Naive thymus-derived CD8-positive, alpha-beta T cell (primary cell): ENCODE results near the gene STAT5B. TPM values are rescaled to one million over a fixed set of nuclear protein-coding genes. Genes with fewer than 3 reads are reported as not detected.
"Not testable (repeated sequence)": the region's sequence is repeated elsewhere in the genome, so short reads cannot be mapped to it uniquely, and the experiment has no call there.

ENCODE experiments used
- ATAC-seq, 2 donors: fragments of 150-1000 bp; cut with Tn5 transposase in 1 of 2; sonication (Bioruptor Pico), chemical (Tn5 transposase) in 1 of 2; 1 replicate in 1 of 2; 2 replicates in 1 of 2; pipeline ENCODE4 v1.10.0; 2021; ENCODE audit warnings: mild to moderate bottlenecking in 2 of 2, moderate library complexity in 2 of 2
- POLR2A ChIA-PET: fragments of 350-600 bp; sonication (Branson Sonifier 250); formaldehyde crosslinking; loops from one replicate; lab custom pipeline; 2021; ENCODE audit warnings: antibody characterized with exemption; lab: Charles Lee
- DNase-seq, 10 donors: peaks; one replicate each; pipeline versions ENCODE4 v3.0.0 to v3.0.0-alpha.2; 2020 to 2022
- H3K27ac Mint-ChIP-seq, 10 donors: one replicate each; pipeline ENCODE4 v1.8.0; 2020 to 2022; ENCODE audit warnings: mild to moderate bottlenecking in 10 of 10, mixed read lengths in 10 of 10, moderate library complexity in 4 of 10, inconsistent platforms in 1 of 10
- H3K27me3 Mint-ChIP-seq, 5 donors: one replicate each; pipeline ENCODE4 v1.8.0; 2021 to 2022; ENCODE audit warnings: mixed read lengths in 5 of 5
- H3K36me3 Mint-ChIP-seq, 3 donors: one replicate each; pipeline ENCODE4 v1.8.0; 2020 to 2022; ENCODE audit warnings: mixed read lengths in 3 of 3, mild to moderate bottlenecking in 2 of 3, inconsistent platforms in 1 of 3
- H3K4me1 Mint-ChIP-seq, 4 donors: one replicate each; pipeline ENCODE4 v1.8.0; 2021 to 2022; ENCODE audit warnings: mixed read lengths in 4 of 4
- H3K4me3 Mint-ChIP-seq, 10 donors: one replicate each; pipeline ENCODE4 v1.8.0; 2020 to 2022; ENCODE audit warnings: mild to moderate bottlenecking in 10 of 10, mixed read lengths in 10 of 10, moderate library complexity in 6 of 10, inconsistent platforms in 1 of 10
- H3K9me3 Mint-ChIP-seq, 9 donors: one replicate each; pipeline ENCODE4 v1.8.0; 2020 to 2022; ENCODE audit warnings: mixed read lengths in 9 of 9, mild to moderate bottlenecking in 3 of 9, inconsistent platforms in 1 of 9, moderate library complexity in 1 of 9
- polyA plus RNA-seq, 3 donors: library from polyadenylated mRNA; unstranded; fragments of 300-500 nt; fragmentation: Illumina TruSeq; gene quantifications; one replicate each; pipeline ENCODE4 v1.2.3, GENCODE V29; 2021
- total RNA-seq, 8 experiments: library from RNA in 2 of 8; stranded (reverse) in 2 of 8; gene quantifications; one replicate each; pipeline ENCODE4 v1.2.3 and lab custom pipeline; 2021 to 2026

The STAT5B gene
- total and polyA plus RNA-seq, 5 experiments from 2014 or later = 66.3 to 149 (median 94.0) TPM

DNA sequence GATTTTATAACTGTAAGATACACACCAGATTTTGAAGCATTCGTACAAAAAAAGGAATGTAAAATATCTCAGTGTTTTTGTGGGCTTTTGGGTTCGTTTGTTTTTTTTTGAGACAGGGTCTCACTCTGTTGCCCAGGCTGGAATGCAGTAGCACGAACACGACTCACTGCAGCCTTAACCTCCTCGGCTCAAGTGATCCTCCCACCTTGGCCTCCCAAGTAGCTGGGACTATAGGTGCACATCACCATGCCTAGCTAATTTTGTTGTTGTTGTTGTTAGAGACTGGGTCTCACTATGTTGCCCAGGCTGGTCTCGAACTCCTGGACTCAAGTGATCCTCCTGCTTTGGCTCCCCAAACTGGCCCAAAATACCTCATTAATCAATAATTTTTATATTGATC is 15.9 kb downstream of the STAT5B start:
- DNase-seq (no peak), ATAC-seq (no peak)
- peak overlapping the region in 4 of 10 donors; percentile 58 to 69 (median 60) for H3K27ac Mint-ChIP-seq
- POLR2A ChIA-PET = interaction anchor here (0.7 to 1.4 kb wide), 3 partner anchors 9 to 12 kb away, joined by 3 to 5 read pairs (median 4); no protein-coding TSS in a partner anchor
- no peak overlapping the region for H3K4me3 Mint-ChIP-seq
- H3K36me3 Mint-ChIP-seq = peaks cover 0 to 2% (median 1%) of the 10 kb centered on the region in 3 donors
- peaks cover 7 to 44% (median 33%) of the 10 kb centered on the region in 4 donors for H3K4me1 Mint-ChIP-seq
- no peaks in the 10 kb centered on the region for H3K9me3 Mint-ChIP-seq
- H3K27me3 Mint-ChIP-seq = no peaks in the 10 kb centered on the region

- DNase-seq (no peak), ATAC-seq (no peak)
- Mint-ChIP-seq H3K36me3 (peaks cover 0 to 2% (median 0%) of the 10 kb centered on the region in 3 donors), H3K27me3 (no peaks in the 10 kb centered on the region), H3K4me3 (no peak overlapping the region), H3K27ac (peak overlapping the region; percentile 3 to 82 (median 42)), H3K4me1 (peaks cover 18 to 66% (median 57%) of the 10 kb centered on the region in 4 donors), H3K9me3 (no peaks in the 10 kb centered on the region)
- POLR2A ChIA-PET = no interaction called here
Observed at GRCh38 chr17:42255445-42255844, 20.7 kb downstream of the STAT5B start.

- POLR2A ChIA-PET = interaction anchor here (0.5 to 2.2 kb wide), 2 partner anchors 35 to 547 kb away, joined by 3 to 9 read pairs; partner anchors contain the start of gene STAT5A
- peaks cover 24 to 67% (median 62%) of the 10 kb centered on the region in 4 donors for H3K4me1 Mint-ChIP-seq
- no peak overlapping the region for H3K4me3 Mint-ChIP-seq
- peaks cover 0 to 2% (median 0%) of the 10 kb centered on the region in 3 donors for H3K36me3 Mint-ChIP-seq
- ATAC-seq = no peak
- no peak for DNase-seq
- H3K9me3 Mint-ChIP-seq = no peaks in the 10 kb centered on the region
- peak overlapping the region; percentile 28 to 97 (median 84) for H3K27ac Mint-ChIP-seq
- no peaks in the 10 kb centered on the region for H3K27me3 Mint-ChIP-seq
Observed at GRCh38 chr17:42253578-42253977, 22.6 kb downstream of the STAT5B start.

- POLR2A ChIA-PET = interaction anchor here (0.5 to 2.2 kb wide), 2 partner anchors 36 to 546 kb away, joined by 3 to 9 read pairs; partner anchors contain the start of gene STAT5A
- ATAC-seq = no peak
- Mint-ChIP-seq H3K9me3 (no peaks in the 10 kb centered on the region), H3K27me3 (no peaks in the 10 kb centered on the region), H3K36me3 (peaks cover 0 to 2% (median 0%) of the 10 kb centered on the region in 3 donors), H3K4me1 (peaks cover 24 to 72% (median 66%) of the 10 kb centered on the region in 4 donors), H3K27ac (peak overlapping the region; percentile 79 to 97 (median 85)), H3K4me3 (no peak overlapping the region)
- DNase-seq = no peak
Observed at GRCh38 chr17:42252597-42253550, 23.3 kb downstream of the STAT5B start.

GRCh38 chr17:42251115-42251514 is 25.1 kb downstream of the STAT5B start:
- no peaks in the 10 kb centered on the region for H3K9me3 Mint-ChIP-seq
- ATAC-seq (no peak), DNase-seq (no peak)
- peaks cover 32 to 78% (median 72%) of the 10 kb centered on the region in 4 donors for H3K4me1 Mint-ChIP-seq
- peaks cover 0 to under 1% (median 0%) of the 10 kb centered on the region in 3 donors for H3K36me3 Mint-ChIP-seq
- H3K27ac Mint-ChIP-seq = peak overlapping the region; percentile 96 to 100 (median 98)
- H3K4me3 Mint-ChIP-seq = no peak overlapping the region
- H3K27me3 Mint-ChIP-seq = no peaks in the 10 kb centered on the region
- POLR2A ChIA-PET = interaction anchor here (0.6 to 6.2 kb wide), 10 partner anchors 8 to 1716 kb away, joined by 3 to 142 read pairs (median 3); partner anchors contain the start of genes NAGLU, STAT3, STAT5A and STAT5B

- peaks cover 0 to 2% (median 0%) of the 10 kb centered on the region in 3 donors for H3K36me3 Mint-ChIP-seq
- POLR2A ChIA-PET = interaction anchor here (0.6 to 6.2 kb wide), 17 partner anchors 9 to 570 kb away, joined by 3 to 142 read pairs (median 4); partner anchors contain the start of genes GHDC, NAGLU, STAT5A and STAT5B
- peak; percentile 64 for ATAC-seq
- peak overlapping the region; percentile 96 to 100 (median 98) for H3K27ac Mint-ChIP-seq
- no peaks in the 10 kb centered on the region for H3K9me3 Mint-ChIP-seq
- DNase-seq = peak in 8 of 10 donors; percentile 37 to 81 (median 69)
- no peaks in the 10 kb centered on the region for H3K27me3 Mint-ChIP-seq
- H3K4me3 Mint-ChIP-seq = peak overlapping the region; percentile 75 to 96 (median 90)
- H3K4me1 Mint-ChIP-seq = peaks cover 27 to 74% (median 65%) of the 10 kb centered on the region in 4 donors
Observed at GRCh38 chr17:42249681-42250446, 26.3 kb downstream of the STAT5B start.

DNA sequence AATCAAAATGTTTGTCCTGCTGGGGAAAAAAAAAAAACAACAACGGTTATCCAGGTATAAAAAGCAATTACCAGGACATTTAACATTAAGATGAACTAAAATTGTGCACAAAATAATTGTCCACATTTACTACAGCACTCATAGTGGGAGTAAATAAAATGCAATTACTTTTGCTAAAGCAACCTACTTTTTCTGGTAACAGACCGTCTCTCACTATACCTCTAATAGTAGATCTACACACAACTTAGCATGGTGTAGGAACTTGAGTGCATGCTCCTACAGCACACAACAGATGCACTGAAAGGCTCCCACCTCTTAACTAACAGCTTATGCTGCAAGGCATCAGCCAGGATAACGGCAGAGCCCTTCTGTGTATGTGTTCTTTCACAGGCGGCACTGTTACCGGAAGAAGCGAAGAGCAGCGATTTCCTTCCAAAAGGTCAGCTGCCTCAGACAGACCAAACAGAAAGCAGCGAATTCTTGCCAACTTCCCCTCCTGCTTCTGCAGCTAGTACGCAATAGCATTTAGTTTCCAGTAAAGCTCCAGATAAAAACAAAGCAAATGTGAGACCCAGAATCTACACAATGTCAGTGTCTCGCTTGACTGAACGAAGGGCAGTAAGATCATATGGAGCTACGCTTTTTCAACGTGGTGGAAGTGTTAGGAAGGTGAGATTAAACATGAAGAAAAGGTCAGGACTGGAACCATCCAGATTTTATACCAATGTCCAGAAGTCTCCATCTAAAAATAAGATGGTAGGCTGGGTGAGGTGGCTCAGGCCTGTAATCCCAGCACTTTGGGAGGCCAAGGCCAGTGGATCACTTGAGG is 27.6 kb downstream of the STAT5B start:
- peak; percentile 85 to 91 for ATAC-seq
- Mint-ChIP-seq H3K27me3 (no peaks in the 10 kb centered on the region), H3K27ac (peak overlapping the region; percentile 96 to 100 (median 98)), H3K9me3 (no peaks in the 10 kb centered on the region), H3K4me3 (peak overlapping the region; percentile 75 to 96 (median 90)), H3K36me3 (peaks cover 0 to 2% (median 0%) of the 10 kb centered on the region in 3 donors), H3K4me1 (peaks cover 28 to 74% (median 64%) of the 10 kb centered on the region in 4 donors)
- DNase-seq = peak; percentile 50 to 92 (median 80)
- POLR2A ChIA-PET = interaction anchor here (0.5 to 6.2 kb wide), 32 partner anchors 9 to 490 kb away, joined by 3 to 142 read pairs (median 4); partner anchors contain the start of genes GHDC, NAGLU, NKIRAS2 and PSMC3IP

DNA sequence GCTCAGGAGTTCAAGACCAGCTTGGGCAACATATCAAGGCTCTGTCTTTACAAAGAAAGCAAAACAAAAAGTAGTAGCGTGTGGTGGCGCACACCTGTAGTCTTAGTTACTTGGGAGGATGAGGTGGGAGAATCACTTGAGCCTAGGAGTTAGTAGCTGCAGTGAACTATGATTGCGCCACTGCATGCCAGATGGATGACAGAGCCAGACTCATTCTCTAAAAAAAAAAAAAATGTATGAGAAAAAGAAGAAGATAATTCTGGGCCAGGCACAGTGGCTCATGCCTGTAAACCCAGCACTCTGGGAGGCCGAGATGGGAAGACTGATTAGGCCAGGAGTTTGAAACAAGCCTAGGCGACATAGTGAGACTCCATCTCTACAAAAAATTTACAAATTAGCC is 28.5 kb downstream of the STAT5B start:
- ATAC-seq (no peak), DNase-seq (no peak)
- no peaks in the 10 kb centered on the region for H3K27me3 Mint-ChIP-seq
- H3K4me1 Mint-ChIP-seq = peaks cover 21 to 69% (median 60%) of the 10 kb centered on the region in 4 donors
- H3K36me3 Mint-ChIP-seq = peaks cover 0 to 2% (median 0%) of the 10 kb centered on the region in 3 donors
- H3K4me3 Mint-ChIP-seq = peak overlapping the region in 9 of 10 donors; percentile 47 to 96 (median 87)
- peak overlapping the region; percentile 96 to 100 (median 98) for H3K27ac Mint-ChIP-seq
- H3K9me3 Mint-ChIP-seq = no peaks in the 10 kb centered on the region
- POLR2A ChIA-PET = interaction anchor here (0.6 to 6.2 kb wide), 14 partner anchors 18 to 361 kb away, joined by 3 to 142 read pairs (median 9); partner anchors contain the start of genes GHDC, STAT3, STAT5A and STAT5B

GRCh38 chr17:42246515-42246914 is 29.7 kb downstream of the STAT5B start:
- H3K27me3 Mint-ChIP-seq = no peaks in the 10 kb centered on the region
- peaks cover 21 to 71% (median 63%) of the 10 kb centered on the region in 4 donors for H3K4me1 Mint-ChIP-seq
- POLR2A ChIA-PET = interaction anchor here (0.5 to 6.2 kb wide), 5 partner anchors 24 to 437 kb away, joined by 3 to 142 read pairs (median 29); partner anchors contain the start of genes STAT5A and STAT5B
- DNase-seq (no peak), ATAC-seq (no peak)
- H3K4me3 Mint-ChIP-seq = peak overlapping the region; percentile 47 to 90 (median 74)
- peak overlapping the region; percentile 96 to 100 (median 98) for H3K27ac Mint-ChIP-seq
- H3K36me3 Mint-ChIP-seq = peaks cover 0 to 2% (median 0%) of the 10 kb centered on the region in 3 donors
- H3K9me3 Mint-ChIP-seq = no peaks in the 10 kb centered on the region

DNA sequence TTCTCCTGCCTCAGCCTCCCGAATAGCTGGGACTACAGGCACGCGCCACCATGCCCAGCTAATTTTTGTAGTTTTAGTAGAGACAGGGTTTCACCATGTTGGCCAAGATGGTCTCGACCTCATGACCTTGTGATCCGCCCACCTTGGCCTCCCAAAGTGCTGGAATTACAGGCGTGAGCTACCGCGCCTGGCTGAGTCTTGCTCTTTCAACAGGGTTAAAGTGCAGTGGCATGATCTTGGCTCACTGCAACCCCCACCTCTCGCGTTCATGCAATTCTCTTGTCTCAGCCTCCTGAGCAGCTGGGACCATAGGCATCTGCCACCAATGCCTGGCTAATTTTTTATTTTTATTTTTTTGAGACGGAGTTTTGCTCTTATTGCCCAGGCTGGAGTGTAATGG is 31.0 kb downstream of the STAT5B start:
- Mint-ChIP-seq H3K4me1 (peaks cover 23 to 68% (median 66%) of the 10 kb centered on the region in 4 donors), H3K27ac (peak overlapping the region in 1 of 10 donors; percentile 91)
- not testable (repeated sequence) for H3K4me3 Mint-ChIP-seq, DNase-seq, ATAC-seq, H3K36me3 Mint-ChIP-seq, H3K9me3 Mint-ChIP-seq, H3K27me3 Mint-ChIP-seq
- POLR2A ChIA-PET = interaction anchor here (0.7 to 1.4 kb wide), 4 partner anchors 30 to 432 kb away, joined by 4 to 11 read pairs (median 4); partner anchors contain the start of genes FKBP10 and GHDC

DNA sequence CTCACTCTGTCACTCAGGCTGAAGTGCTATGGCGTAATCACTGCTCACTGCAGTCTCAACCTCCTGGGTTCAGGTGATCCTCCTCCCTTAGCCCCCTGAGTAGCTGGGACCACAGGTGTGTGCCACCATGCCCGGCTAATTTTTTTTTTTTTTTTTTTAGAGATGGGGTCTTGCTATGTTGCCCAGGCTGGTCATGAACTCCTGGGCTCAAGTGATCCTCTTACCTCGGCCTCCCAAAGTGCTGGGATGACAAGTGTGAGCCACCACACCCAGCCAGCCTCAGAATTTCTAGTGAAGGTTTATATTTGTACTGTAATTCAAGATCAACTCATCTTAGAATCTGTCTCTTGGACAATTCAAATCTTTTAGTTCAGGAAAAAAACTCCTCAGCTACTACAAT is 32.1 kb downstream of the STAT5B start:
- not testable (repeated sequence) for H3K4me3 Mint-ChIP-seq

More for the DNA sequence above, 32.1 kb downstream of the STAT5B start:
- H3K27me3 Mint-ChIP-seq, DNase-seq, ATAC-seq, H3K9me3 Mint-ChIP-seq, H3K36me3 Mint-ChIP-seq: not testable (repeated sequence)
- H3K27ac Mint-ChIP-seq = peak overlapping the region in 4 of 10 donors; percentile 25 to 50 (median 45)
- POLR2A ChIA-PET = interaction anchor here (1.4 to 1.5 kb wide), 2 partner anchors 31 to 44 kb away, joined by 4 to 5 read pairs; partner anchors contain the start of gene STAT5A
- H3K4me1 Mint-ChIP-seq = peaks cover 18 to 69% (median 60%) of the 10 kb centered on the region in 4 donors
